ENCODE data around the gene MGST2. TPM values are rescaled to one million over a fixed set of nuclear protein-coding genes. Genes with fewer than 3 reads are reported as not detected.

MGST2 gene
- total and polyA plus RNA-seq, 4 donors = 69.6 to 170 (median 90.7) TPM

DNA sequence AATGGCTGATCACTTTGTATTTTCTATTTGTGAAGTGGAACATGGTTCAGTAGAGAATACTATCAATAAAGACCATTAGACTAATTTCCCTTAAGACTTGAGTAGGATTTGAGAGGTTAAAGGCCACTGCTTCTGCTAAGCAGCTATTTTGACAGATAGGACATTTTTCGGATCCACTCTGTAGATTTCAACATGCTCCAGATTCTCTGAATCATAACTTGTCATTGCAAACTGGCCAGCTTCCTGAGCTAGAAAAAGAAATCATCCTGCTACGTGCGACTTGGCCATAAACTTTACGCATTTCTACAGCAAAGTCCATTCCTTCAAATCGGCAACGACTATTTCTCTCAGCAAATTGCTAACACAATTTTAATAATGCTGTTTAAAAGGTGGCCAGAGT, 55.2 kb downstream of the MGST2 start:
- H3K27me3 ChIP-seq (ENCODE audit: control insufficient read depth in 4 of 4, insufficient read depth in 4 of 4, low read length in 3 of 4) = no peaks in the 10 kb centered on the region
- H3K9me3 ChIP-seq (ENCODE audit: control insufficient read depth in 4 of 4, low read length in 3 of 4) = no peaks in the 10 kb centered on the region
- peaks cover 0 to 18% (median 17%) of the 10 kb centered on the region in 4 donors for H3K36me3 ChIP-seq (ENCODE audit: control insufficient read depth in 4 of 4, insufficient read depth in 3 of 4, low read depth in 1 of 4, low read length in 3 of 4)
- no peak overlapping the region for H3K9ac ChIP-seq (ENCODE audit: low read depth in 1 of 2, low read length in 2 of 2)
- WGBS = 73% methylated on average over 6 of the region's 6 CpGs
- H3K4me1 ChIP-seq (ENCODE audit: control insufficient read depth in 4 of 4, insufficient read depth in 4 of 4, low read length in 3 of 4) = no peaks in the 10 kb centered on the region
- peak; percentile 65 for TF ChIP-seq NR2F2 (IDR thresholded peaks at IDR 0.05)
- TF ChIP-seq, protein P1, sequence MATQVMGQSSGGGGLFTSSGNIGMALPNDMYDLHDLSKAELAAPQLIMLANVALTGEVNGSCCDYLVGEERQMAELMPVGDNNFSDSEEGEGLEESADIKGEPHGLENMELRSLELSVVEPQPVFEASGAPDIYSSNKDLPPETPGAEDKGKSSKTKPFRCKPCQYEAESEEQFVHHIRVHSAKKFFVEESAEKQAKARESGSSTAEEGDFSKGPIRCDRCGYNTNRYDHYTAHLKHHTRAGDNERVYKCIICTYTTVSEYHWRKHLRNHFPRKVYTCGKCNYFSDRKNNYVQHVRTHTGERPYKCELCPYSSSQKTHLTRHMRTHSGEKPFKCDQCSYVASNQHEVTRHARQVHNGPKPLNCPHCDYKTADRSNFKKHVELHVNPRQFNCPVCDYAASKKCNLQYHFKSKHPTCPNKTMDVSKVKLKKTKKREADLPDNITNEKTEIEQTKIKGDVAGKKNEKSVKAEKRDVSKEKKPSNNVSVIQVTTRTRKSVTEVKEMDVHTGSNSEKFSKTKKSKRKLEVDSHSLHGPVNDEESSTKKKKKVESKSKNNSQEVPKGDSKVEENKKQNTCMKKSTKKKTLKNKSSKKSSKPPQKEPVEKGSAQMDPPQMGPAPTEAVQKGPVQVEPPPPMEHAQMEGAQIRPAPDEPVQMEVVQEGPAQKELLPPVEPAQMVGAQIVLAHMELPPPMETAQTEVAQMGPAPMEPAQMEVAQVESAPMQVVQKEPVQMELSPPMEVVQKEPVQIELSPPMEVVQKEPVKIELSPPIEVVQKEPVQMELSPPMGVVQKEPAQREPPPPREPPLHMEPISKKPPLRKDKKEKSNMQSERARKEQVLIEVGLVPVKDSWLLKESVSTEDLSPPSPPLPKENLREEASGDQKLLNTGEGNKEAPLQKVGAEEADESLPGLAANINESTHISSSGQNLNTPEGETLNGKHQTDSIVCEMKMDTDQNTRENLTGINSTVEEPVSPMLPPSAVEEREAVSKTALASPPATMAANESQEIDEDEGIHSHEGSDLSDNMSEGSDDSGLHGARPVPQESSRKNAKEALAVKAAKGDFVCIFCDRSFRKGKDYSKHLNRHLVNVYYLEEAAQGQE (IDR thresholded peaks at IDR 0.05) = no peak
- TF ChIP-seq, protein P2, sequence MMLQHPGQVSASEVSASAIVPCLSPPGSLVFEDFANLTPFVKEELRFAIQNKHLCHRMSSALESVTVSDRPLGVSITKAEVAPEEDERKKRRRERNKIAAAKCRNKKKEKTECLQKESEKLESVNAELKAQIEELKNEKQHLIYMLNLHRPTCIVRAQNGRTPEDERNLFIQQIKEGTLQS (IDR thresholded peaks at IDR 0.05) = no peak
- H3K4me3 ChIP-seq (ENCODE audit: low read depth in 1 of 3, low read length in 3 of 3) = no peak overlapping the region
- no peak overlapping the region for H3K27ac ChIP-seq (ENCODE audit: low read depth in 1 of 2, low read length in 2 of 2)
- no peak for DNase-seq (ENCODE audit: low spot score)

DNA sequence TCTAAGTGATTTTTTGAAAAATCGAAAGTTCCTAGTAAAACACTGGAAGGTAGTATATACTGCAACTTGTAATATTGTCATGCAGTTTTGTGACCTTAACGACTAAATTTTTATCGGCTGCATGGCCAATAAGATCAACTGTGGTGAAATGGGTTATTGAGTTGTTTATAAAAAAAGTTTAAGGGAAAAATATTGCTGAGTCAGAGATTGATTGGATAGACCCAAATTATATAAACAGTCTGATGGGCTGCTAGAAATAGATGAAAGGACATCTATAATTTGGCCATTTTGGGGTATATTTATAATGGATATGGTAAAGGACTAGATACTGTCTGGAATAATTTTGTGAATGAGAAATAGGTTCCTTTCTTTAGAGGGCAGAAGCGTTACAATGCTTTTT, 56.2 kb downstream of the MGST2 start:
- Histone ChIP-seq H3K27ac (ENCODE audit: low read depth in 1 of 2, low read length in 2 of 2) (no peak overlapping the region), H3K9ac (ENCODE audit: low read depth in 1 of 2, low read length in 2 of 2) (no peak overlapping the region), H3K4me1 (ENCODE audit: control insufficient read depth in 4 of 4, insufficient read depth in 4 of 4, low read length in 3 of 4) (no peaks in the 10 kb centered on the region), H3K27me3 (ENCODE audit: control insufficient read depth in 4 of 4, insufficient read depth in 4 of 4, low read length in 3 of 4) (no peaks in the 10 kb centered on the region), H3K36me3 (ENCODE audit: control insufficient read depth in 4 of 4, insufficient read depth in 3 of 4, low read depth in 1 of 4, low read length in 3 of 4) (peaks cover 0 to 18% (median 17%) of the 10 kb centered on the region in 4 donors), H3K4me3 (ENCODE audit: low read depth in 1 of 3, low read length in 3 of 3) (no peak overlapping the region), H3K9me3 (ENCODE audit: control insufficient read depth in 4 of 4, low read length in 3 of 4) (no peaks in the 10 kb centered on the region)
- WGBS = 73% methylated on average over 4 of the region's 4 CpGs
- TF ChIP-seq FOXA1 (IDR thresholded peaks at IDR 0.05) = no peak
- no peak for DNase-seq (ENCODE audit: low spot score)

DNA sequence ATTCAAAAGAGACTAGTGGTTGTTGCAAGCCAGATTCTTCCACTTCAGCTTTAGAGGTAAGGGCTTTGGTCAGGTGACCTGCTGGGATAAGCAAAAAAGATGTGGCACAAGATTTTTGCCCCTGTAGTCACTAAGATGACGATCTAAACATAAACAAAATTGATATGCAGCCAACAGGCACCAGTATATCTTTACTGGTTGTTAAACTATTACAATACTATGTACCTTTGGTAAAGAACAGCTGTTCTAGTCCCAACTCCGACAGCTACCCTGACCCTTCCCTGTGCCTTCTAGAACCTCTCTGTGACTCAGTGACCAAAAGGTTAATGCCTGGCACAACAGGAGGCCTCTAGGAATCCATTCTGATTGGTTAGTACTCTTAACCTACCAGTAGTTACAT, 59.6 kb downstream of the MGST2 start:
- no peak for DNase-seq (ENCODE audit: low spot score)
- no peaks in the 10 kb centered on the region for H3K27me3 ChIP-seq (ENCODE audit: control insufficient read depth in 4 of 4, insufficient read depth in 4 of 4, low read length in 3 of 4)
- no peak for TF ChIP-seq GABPA (IDR thresholded peaks at IDR 0.05 in 1 of 2, conservative IDR thresholded peaks at IDR 0.05 in 1 of 2)
- TF ChIP-seq, protein P3, sequence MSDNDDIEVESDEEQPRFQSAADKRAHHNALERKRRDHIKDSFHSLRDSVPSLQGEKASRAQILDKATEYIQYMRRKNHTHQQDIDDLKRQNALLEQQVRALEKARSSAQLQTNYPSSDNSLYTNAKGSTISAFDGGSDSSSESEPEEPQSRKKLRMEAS (IDR thresholded peaks at IDR 0.05) = no peak
- TF ChIP-seq, protein P4, sequence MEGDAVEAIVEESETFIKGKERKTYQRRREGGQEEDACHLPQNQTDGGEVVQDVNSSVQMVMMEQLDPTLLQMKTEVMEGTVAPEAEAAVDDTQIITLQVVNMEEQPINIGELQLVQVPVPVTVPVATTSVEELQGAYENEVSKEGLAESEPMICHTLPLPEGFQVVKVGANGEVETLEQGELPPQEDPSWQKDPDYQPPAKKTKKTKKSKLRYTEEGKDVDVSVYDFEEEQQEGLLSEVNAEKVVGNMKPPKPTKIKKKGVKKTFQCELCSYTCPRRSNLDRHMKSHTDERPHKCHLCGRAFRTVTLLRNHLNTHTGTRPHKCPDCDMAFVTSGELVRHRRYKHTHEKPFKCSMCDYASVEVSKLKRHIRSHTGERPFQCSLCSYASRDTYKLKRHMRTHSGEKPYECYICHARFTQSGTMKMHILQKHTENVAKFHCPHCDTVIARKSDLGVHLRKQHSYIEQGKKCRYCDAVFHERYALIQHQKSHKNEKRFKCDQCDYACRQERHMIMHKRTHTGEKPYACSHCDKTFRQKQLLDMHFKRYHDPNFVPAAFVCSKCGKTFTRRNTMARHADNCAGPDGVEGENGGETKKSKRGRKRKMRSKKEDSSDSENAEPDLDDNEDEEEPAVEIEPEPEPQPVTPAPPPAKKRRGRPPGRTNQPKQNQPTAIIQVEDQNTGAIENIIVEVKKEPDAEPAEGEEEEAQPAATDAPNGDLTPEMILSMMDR (IDR thresholded peaks at IDR 0.05; ENCODE audit: low read depth, low read length, missing input control) = no peak
- TF ChIP-seq, protein P5, sequence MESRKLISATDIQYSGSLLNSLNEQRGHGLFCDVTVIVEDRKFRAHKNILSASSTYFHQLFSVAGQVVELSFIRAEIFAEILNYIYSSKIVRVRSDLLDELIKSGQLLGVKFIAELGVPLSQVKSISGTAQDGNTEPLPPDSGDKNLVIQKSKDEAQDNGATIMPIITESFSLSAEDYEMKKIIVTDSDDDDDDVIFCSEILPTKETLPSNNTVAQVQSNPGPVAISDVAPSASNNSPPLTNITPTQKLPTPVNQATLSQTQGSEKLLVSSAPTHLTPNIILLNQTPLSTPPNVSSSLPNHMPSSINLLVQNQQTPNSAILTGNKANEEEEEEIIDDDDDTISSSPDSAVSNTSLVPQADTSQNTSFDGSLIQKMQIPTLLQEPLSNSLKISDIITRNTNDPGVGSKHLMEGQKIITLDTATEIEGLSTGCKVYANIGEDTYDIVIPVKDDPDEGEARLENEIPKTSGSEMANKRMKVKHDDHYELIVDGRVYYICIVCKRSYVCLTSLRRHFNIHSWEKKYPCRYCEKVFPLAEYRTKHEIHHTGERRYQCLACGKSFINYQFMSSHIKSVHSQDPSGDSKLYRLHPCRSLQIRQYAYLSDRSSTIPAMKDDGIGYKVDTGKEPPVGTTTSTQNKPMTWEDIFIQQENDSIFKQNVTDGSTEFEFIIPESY (IDR thresholded peaks at IDR 0.05) = no peak
- 88% methylated on average over 2 of the region's 2 CpGs for WGBS
- no peak overlapping the region for H3K27ac ChIP-seq (ENCODE audit: low read depth in 1 of 2, low read length in 2 of 2)
- H3K4me1 ChIP-seq (ENCODE audit: control insufficient read depth in 4 of 4, insufficient read depth in 4 of 4, low read length in 3 of 4) = peaks cover 0 to 6% (median under 1%) of the 10 kb centered on the region in 4 donors
- peaks cover 0 to 5% (median 2%) of the 10 kb centered on the region in 4 donors for H3K36me3 ChIP-seq (ENCODE audit: control insufficient read depth in 4 of 4, insufficient read depth in 3 of 4, low read depth in 1 of 4, low read length in 3 of 4)
- no peak overlapping the region for H3K9ac ChIP-seq (ENCODE audit: low read depth in 1 of 2, low read length in 2 of 2)
- H3K9me3 ChIP-seq (ENCODE audit: control insufficient read depth in 4 of 4, low read length in 3 of 4) = no peaks in the 10 kb centered on the region
- H3K4me3 ChIP-seq (ENCODE audit: low read depth in 1 of 3, low read length in 3 of 3) = no peak overlapping the region
